Measurements from ENCODE around the gene SSNA1. TPM values are rescaled to one million over a fixed set of nuclear protein-coding genes. Genes with fewer than 3 reads are reported as not detected.

Gene SSNA1
- total and polyA plus RNA-seq, 5 donors from 2014 or later = 54.3 to 150 (median 124) TPM

- H3K9me3 Mint-ChIP-seq = no peaks in the 10 kb centered on the region
- no peaks in the 10 kb centered on the region for H3K9me3 ChIP-seq (ENCODE audit: control insufficient read depth in 2 of 2, low read length in 2 of 2)
- peaks cover 14% of the 10 kb centered on the region for H3K27me3 Mint-ChIP-seq
- DNase-seq (no peak), ATAC-seq (ENCODE audit: low read depth in 2 of 2) (no peak)
- no peak overlapping the region for H3K4me3 ChIP-seq (ENCODE audit: low read depth, low read length)
- H3K27me3 ChIP-seq (ENCODE audit: control insufficient read depth, insufficient read depth, low read length) = no peaks in the 10 kb centered on the region
- no peak overlapping the region for H3K27ac Mint-ChIP-seq
- peaks cover 9% of the 10 kb centered on the region for H3K36me3 Mint-ChIP-seq
- H3K27ac ChIP-seq (ENCODE audit: insufficient read depth, low read length, poor library complexity, severe bottlenecking) = no peak overlapping the region
- H3K36me3 ChIP-seq (ENCODE audit: control insufficient read depth, insufficient read depth, low read length) = peaks cover 6% of the 10 kb centered on the region
- H3K4me1 Mint-ChIP-seq = peaks cover 0 to 9% (median 0%) of the 10 kb centered on the region in 4 donors
- H3K4me1 ChIP-seq (ENCODE audit: control insufficient read depth, insufficient read depth, low read length, poor library complexity, severe bottlenecking) = peaks cover 8% of the 10 kb centered on the region
- no peak overlapping the region for H3K4me3 Mint-ChIP-seq
These were observed 13.7 kb upstream of the SSNA1 start for GRCh38 chr9:137174722-137175293.

GRCh38 chr9:137175345-137175961, 13.0 kb upstream of the SSNA1 start:
- no peak overlapping the region for H3K4me3 ChIP-seq (ENCODE audit: low read depth, low read length)
- H3K4me3 Mint-ChIP-seq = no peak overlapping the region
- ATAC-seq (ENCODE audit: low read depth in 2 of 2) (no peak), DNase-seq (no peak)
- peaks cover 0 to 9% (median 0%) of the 10 kb centered on the region in 4 donors for H3K4me1 Mint-ChIP-seq
- H3K27ac Mint-ChIP-seq = no peak overlapping the region
- H3K9me3 ChIP-seq (ENCODE audit: control insufficient read depth in 2 of 2, low read length in 2 of 2) = no peaks in the 10 kb centered on the region
- peaks cover 11% of the 10 kb centered on the region for H3K36me3 ChIP-seq (ENCODE audit: control insufficient read depth, insufficient read depth, low read length)
- H3K4me1 ChIP-seq (ENCODE audit: control insufficient read depth, insufficient read depth, low read length, poor library complexity, severe bottlenecking) = peaks cover 8% of the 10 kb centered on the region
- peaks cover 11% of the 10 kb centered on the region for H3K27me3 Mint-ChIP-seq
- no peak overlapping the region for H3K27ac ChIP-seq (ENCODE audit: insufficient read depth, low read length, poor library complexity, severe bottlenecking)
- no peaks in the 10 kb centered on the region for H3K27me3 ChIP-seq (ENCODE audit: control insufficient read depth, insufficient read depth, low read length)
- H3K36me3 Mint-ChIP-seq = peaks cover 9% of the 10 kb centered on the region
- H3K9me3 Mint-ChIP-seq = no peaks in the 10 kb centered on the region

GRCh38 chr9:137176302-137177182, 11.9 kb upstream of the SSNA1 start:
- DNase-seq = peak in 1 of 3 donors; percentile 40
- no peaks in the 10 kb centered on the region for H3K27me3 ChIP-seq (ENCODE audit: control insufficient read depth, insufficient read depth, low read length)
- H3K4me3 ChIP-seq (ENCODE audit: low read depth, low read length) = no peak overlapping the region
- peak; percentile 51 to 56 for ATAC-seq (ENCODE audit: low read depth in 2 of 2)
- no peaks in the 10 kb centered on the region for H3K9me3 ChIP-seq (ENCODE audit: control insufficient read depth in 2 of 2, low read length in 2 of 2)
- H3K27ac ChIP-seq (ENCODE audit: insufficient read depth, low read length, poor library complexity, severe bottlenecking) = no peak overlapping the region
- Mint-ChIP-seq H3K4me1 (peaks cover 0 to 9% (median 0%) of the 10 kb centered on the region in 4 donors), H3K4me3 (peak overlapping the region in 2 of 4 donors; percentile 41 to 83), H3K27ac (peak overlapping the region in 2 of 3 donors; percentile 9 to 64), H3K27me3 (peaks cover 4% of the 10 kb centered on the region), H3K36me3 (peaks cover 9% of the 10 kb centered on the region), H3K9me3 (no peaks in the 10 kb centered on the region)
- peaks cover 20% of the 10 kb centered on the region for H3K36me3 ChIP-seq (ENCODE audit: control insufficient read depth, insufficient read depth, low read length)
- peaks cover 8% of the 10 kb centered on the region for H3K4me1 ChIP-seq (ENCODE audit: control insufficient read depth, insufficient read depth, low read length, poor library complexity, severe bottlenecking)

GRCh38 chr9:137178201-137178938, 10.1 kb upstream of the SSNA1 start:
- H3K9me3 Mint-ChIP-seq = no peaks in the 10 kb centered on the region
- H3K36me3 ChIP-seq (ENCODE audit: control insufficient read depth, insufficient read depth, low read length) = peaks cover 33% of the 10 kb centered on the region
- H3K27me3 ChIP-seq (ENCODE audit: control insufficient read depth, insufficient read depth, low read length) = no peaks in the 10 kb centered on the region
- H3K4me1 ChIP-seq (ENCODE audit: control insufficient read depth, insufficient read depth, low read length, poor library complexity, severe bottlenecking) = peaks cover 8% of the 10 kb centered on the region
- no peak overlapping the region for H3K27ac ChIP-seq (ENCODE audit: insufficient read depth, low read length, poor library complexity, severe bottlenecking)
- no peaks in the 10 kb centered on the region for H3K9me3 ChIP-seq (ENCODE audit: control insufficient read depth in 2 of 2, low read length in 2 of 2)
- no peak overlapping the region for H3K4me3 ChIP-seq (ENCODE audit: low read depth, low read length)
- H3K27me3 Mint-ChIP-seq = peaks cover 4% of the 10 kb centered on the region
- no peak for DNase-seq
- peaks cover 0 to 7% (median 0%) of the 10 kb centered on the region in 4 donors for H3K4me1 Mint-ChIP-seq
- H3K27ac Mint-ChIP-seq = no peak overlapping the region
- no peak for ATAC-seq (ENCODE audit: low read depth in 2 of 2)
- peaks cover 13% of the 10 kb centered on the region for H3K36me3 Mint-ChIP-seq
- no peak overlapping the region for H3K4me3 Mint-ChIP-seq

GRCh38 chr9:137178939-137179630, 9.4 kb upstream of the SSNA1 start:
- Mint-ChIP-seq H3K36me3 (peaks cover 14% of the 10 kb centered on the region), H3K4me1 (peaks cover 0 to 8% (median 0%) of the 10 kb centered on the region in 4 donors), H3K9me3 (peaks cover 0 to 2% (median 0%) of the 10 kb centered on the region in 7 donors), H3K27ac (peak overlapping the region in 1 of 3 donors; percentile 52), H3K27me3 (peaks cover 4% of the 10 kb centered on the region), H3K4me3 (peak overlapping the region in 1 of 4 donors; percentile 13)
- H3K27me3 ChIP-seq (ENCODE audit: control insufficient read depth, insufficient read depth, low read length) = no peaks in the 10 kb centered on the region
- no peak overlapping the region for H3K27ac ChIP-seq (ENCODE audit: insufficient read depth, low read length, poor library complexity, severe bottlenecking)
- DNase-seq (no peak), ATAC-seq (ENCODE audit: low read depth in 2 of 2) (no peak)
- no peaks in the 10 kb centered on the region for H3K9me3 ChIP-seq (ENCODE audit: control insufficient read depth in 2 of 2, low read length in 2 of 2)
- H3K4me1 ChIP-seq (ENCODE audit: control insufficient read depth, insufficient read depth, low read length, poor library complexity, severe bottlenecking) = peaks cover 8% of the 10 kb centered on the region
- peaks cover 40% of the 10 kb centered on the region for H3K36me3 ChIP-seq (ENCODE audit: control insufficient read depth, insufficient read depth, low read length)
- no peak overlapping the region for H3K4me3 ChIP-seq (ENCODE audit: low read depth, low read length)

DNA sequence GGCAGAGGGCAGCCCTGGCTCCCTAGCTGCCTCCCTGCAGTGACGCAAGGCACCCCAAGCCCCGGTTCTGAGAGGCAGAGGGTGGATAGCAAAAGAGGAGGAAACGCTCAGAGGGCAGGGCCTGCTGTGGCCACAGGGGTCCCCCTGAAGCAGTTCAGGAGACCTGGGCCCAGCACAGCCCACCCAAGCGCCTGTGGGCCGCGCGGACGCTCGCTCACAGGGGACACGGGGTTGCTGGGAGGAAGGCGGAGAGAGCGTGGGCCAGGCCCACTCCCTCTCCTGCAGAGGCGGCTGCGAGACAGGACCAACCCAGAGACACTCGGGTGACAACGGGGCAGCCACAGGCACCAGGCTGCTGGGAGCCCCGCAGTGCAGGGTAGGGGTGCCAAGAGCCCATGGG, 8.7 kb upstream of the SSNA1 start:
- ATAC-seq (ENCODE audit: low read depth in 2 of 2) (no peak), DNase-seq (no peak)
- Histone ChIP-seq H3K36me3 (ENCODE audit: control insufficient read depth, insufficient read depth, low read length) (peaks cover 43% of the 10 kb centered on the region), H3K27me3 (ENCODE audit: control insufficient read depth, insufficient read depth, low read length) (no peaks in the 10 kb centered on the region), H3K4me1 (ENCODE audit: control insufficient read depth, insufficient read depth, low read length, poor library complexity, severe bottlenecking) (peaks cover 3% of the 10 kb centered on the region), H3K9me3 (ENCODE audit: control insufficient read depth in 2 of 2, low read length in 2 of 2) (no peaks in the 10 kb centered on the region), H3K4me3 (ENCODE audit: low read depth, low read length) (no peak overlapping the region), H3K27ac (ENCODE audit: insufficient read depth, low read length, poor library complexity, severe bottlenecking) (no peak overlapping the region)
- H3K4me3 Mint-ChIP-seq = no peak overlapping the region
- peaks cover 4% of the 10 kb centered on the region for H3K27me3 Mint-ChIP-seq
- peaks cover 0 to 13% (median 0%) of the 10 kb centered on the region in 4 donors for H3K4me1 Mint-ChIP-seq
- peaks cover 17% of the 10 kb centered on the region for H3K36me3 Mint-ChIP-seq
- no peak overlapping the region for H3K27ac Mint-ChIP-seq
- H3K9me3 Mint-ChIP-seq = peaks cover 0 to 2% (median 0%) of the 10 kb centered on the region in 7 donors

- no peak overlapping the region for H3K4me3 Mint-ChIP-seq
- peaks cover 17% of the 10 kb centered on the region for H3K36me3 Mint-ChIP-seq
- peaks cover 44% of the 10 kb centered on the region for H3K36me3 ChIP-seq (ENCODE audit: control insufficient read depth, insufficient read depth, low read length)
These were observed 8.0 kb upstream of the SSNA1 start for GRCh38 chr9:137180491-137180890.

More at GRCh38 chr9:137180491-137180890, 8.0 kb upstream of the SSNA1 start:
- Histone ChIP-seq H3K4me3 (ENCODE audit: low read depth, low read length) (no peak overlapping the region), H3K27me3 (ENCODE audit: control insufficient read depth, insufficient read depth, low read length) (no peaks in the 10 kb centered on the region), H3K4me1 (ENCODE audit: control insufficient read depth, insufficient read depth, low read length, poor library complexity, severe bottlenecking) (no peaks in the 10 kb centered on the region), H3K27ac (ENCODE audit: insufficient read depth, low read length, poor library complexity, severe bottlenecking) (no peak overlapping the region), H3K9me3 (ENCODE audit: control insufficient read depth in 2 of 2, low read length in 2 of 2) (no peaks in the 10 kb centered on the region)
- no peak for DNase-seq
- H3K27me3 Mint-ChIP-seq = peaks cover 4% of the 10 kb centered on the region
- no peak overlapping the region for H3K27ac Mint-ChIP-seq
- peaks cover 0 to 2% (median 0%) of the 10 kb centered on the region in 7 donors for H3K9me3 Mint-ChIP-seq
- ATAC-seq (ENCODE audit: low read depth in 2 of 2) = no peak
- peaks cover 0 to 15% (median 0%) of the 10 kb centered on the region in 4 donors for H3K4me1 Mint-ChIP-seq

All from CD4-positive, CD25-positive, alpha-beta regulatory T cell (primary cell).